Upper lobe of right lung (tissue), 1 donor: ENCODE results near the gene CTNNBL1. TPM values are rescaled to one million over a fixed set of nuclear protein-coding genes. Genes with fewer than 3 reads are reported as not detected.

ENCODE experiments used
- ATAC-seq: fragments of 200-7000 bp; cut with Tn5 transposase; one replicate; pipeline ENCODE4 v1.9.1; 2020; ENCODE audit warnings: mild to moderate bottlenecking, moderate library complexity
- DNase-seq: peaks from one replicate; pipeline ENCODE4 v3.0.0-alpha.2; 2020
- H3K27ac ChIP-seq: fragments of 200-600 bp; one replicate; pipeline ENCODE4 v1.8.0; 2022
- H3K27me3 ChIP-seq: fragments of 200-600 bp; one replicate; pipeline ENCODE4 v1.8.0; 2022; ENCODE audit warnings: mild to moderate bottlenecking
- H3K36me3 ChIP-seq: fragments of 200-600 bp; one replicate; pipeline ENCODE4 v1.8.0; 2022
- H3K4me1 ChIP-seq: fragments of 200-600 bp; one replicate; pipeline ENCODE4 v1.8.0; 2022
- H3K4me3 ChIP-seq: fragments of 200-600 bp; one replicate; pipeline ENCODE4 v1.8.0; 2022; ENCODE audit warnings: mild to moderate bottlenecking
- H3K9me3 ChIP-seq: fragments of 200-600 bp; one replicate; pipeline ENCODE4 v1.8.0; 2022
- intact Hi-C: fragments of 100-400 bp; cut with DNase I; formaldehyde crosslinking; loops from one replicate; pipeline ENCODE4 v1.11.0; 2022
- total RNA-seq: library from RNA; stranded (reverse); fragmentation: NEBNext Ultra II Directional; extraction: Animal tissue kit (Norgen Biotek cat#: 25700); gene quantifications from one replicate; pipeline ENCODE4 v1.2.1, GENCODE V29; 2021
- TF ChIP-seq, protein P1 (sequence below): fragments of 200-600 bp; IDR thresholded peaks from one replicate; pipeline ENCODE4 v1.8.0; 2022; ENCODE audit warnings: antibody characterized with exemption
- donor health status: DM: no; HTN: yes; CAD: no; lungs with severe emphysema.

CTNNBL1 gene
- total RNA-seq, 1 donor from 2014 or later = 52.8 TPM

DNA sequence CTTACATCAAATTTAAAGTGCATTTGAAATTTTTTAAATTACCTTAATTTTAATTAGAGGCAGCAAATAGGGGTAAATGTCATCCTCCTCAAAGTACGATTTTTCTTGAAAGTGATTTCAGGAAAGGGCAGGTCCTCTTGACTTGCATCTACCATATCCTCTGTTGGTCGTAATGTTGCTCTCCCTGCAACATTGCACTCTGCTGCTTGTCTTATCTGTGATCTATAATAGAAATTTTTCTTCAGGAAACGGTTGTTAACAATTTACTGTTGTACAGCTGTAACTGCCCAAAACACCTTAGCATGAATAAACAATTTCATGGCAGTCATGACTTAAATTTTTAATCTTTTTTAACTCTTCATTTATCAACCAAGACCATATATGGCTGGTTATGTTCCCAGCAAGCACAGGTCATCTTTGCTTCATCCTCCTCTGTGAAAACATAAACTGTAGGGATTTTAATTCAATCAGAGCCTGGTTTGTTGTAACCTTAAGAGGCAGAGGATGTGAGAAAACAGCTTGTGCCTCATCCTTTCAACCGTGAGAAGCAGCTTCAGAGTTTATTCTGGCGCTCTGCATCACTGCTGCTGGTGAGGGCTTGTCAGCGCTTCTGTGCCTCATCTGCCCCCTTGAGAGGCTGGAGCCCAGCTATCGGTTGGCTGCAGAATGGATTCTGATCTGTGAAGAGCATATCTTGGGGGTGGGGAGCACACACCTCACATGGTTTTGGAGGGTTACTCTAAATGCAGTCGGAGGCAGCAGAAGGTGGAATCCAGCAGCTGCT lies 56.0 kb downstream of the CTNNBL1 start:
- Histone ChIP-seq H3K27ac (no peak overlapping the region), H3K27me3 (no peaks in the 10 kb centered on the region), H3K4me1 (no peaks in the 10 kb centered on the region), H3K4me3 (no peak overlapping the region), H3K36me3 (peaks cover 50% of the 10 kb centered on the region), H3K9me3 (no peaks in the 10 kb centered on the region)
- no peak for ATAC-seq
- intact Hi-C loops = no loop called here
- TF ChIP-seq, protein P1, sequence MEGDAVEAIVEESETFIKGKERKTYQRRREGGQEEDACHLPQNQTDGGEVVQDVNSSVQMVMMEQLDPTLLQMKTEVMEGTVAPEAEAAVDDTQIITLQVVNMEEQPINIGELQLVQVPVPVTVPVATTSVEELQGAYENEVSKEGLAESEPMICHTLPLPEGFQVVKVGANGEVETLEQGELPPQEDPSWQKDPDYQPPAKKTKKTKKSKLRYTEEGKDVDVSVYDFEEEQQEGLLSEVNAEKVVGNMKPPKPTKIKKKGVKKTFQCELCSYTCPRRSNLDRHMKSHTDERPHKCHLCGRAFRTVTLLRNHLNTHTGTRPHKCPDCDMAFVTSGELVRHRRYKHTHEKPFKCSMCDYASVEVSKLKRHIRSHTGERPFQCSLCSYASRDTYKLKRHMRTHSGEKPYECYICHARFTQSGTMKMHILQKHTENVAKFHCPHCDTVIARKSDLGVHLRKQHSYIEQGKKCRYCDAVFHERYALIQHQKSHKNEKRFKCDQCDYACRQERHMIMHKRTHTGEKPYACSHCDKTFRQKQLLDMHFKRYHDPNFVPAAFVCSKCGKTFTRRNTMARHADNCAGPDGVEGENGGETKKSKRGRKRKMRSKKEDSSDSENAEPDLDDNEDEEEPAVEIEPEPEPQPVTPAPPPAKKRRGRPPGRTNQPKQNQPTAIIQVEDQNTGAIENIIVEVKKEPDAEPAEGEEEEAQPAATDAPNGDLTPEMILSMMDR = no peak
- no peak for DNase-seq

DNA sequence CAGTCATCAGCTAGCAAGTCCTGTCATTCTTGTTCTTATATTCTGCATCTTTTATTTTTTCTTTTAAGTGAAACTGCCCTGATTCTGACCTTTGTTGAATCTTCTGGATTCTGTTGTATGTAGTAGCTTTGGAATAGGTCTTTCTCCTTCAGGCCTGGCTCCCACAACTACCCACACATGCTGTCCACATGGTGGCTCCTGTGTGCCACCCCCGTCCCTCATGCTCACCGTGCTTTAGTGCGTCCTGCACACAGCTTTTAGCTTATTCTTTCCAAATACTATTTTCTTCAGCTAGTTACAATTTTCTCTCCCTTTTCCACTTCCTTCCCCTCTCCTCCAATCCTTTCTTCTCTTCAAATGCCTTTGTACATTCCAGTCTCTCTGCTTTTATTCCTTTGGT lies 61.8 kb downstream of the CTNNBL1 start:
- no peaks in the 10 kb centered on the region for H3K4me1 ChIP-seq
- intact Hi-C loops = no loop called here
- no peaks in the 10 kb centered on the region for H3K9me3 ChIP-seq
- no peaks in the 10 kb centered on the region for H3K27me3 ChIP-seq
- DNase-seq (no peak), ATAC-seq (no peak)
- H3K4me3 ChIP-seq = no peak overlapping the region
- TF ChIP-seq, protein P1 = no peak
- H3K27ac ChIP-seq = no peak overlapping the region
- peaks cover 38% of the 10 kb centered on the region for H3K36me3 ChIP-seq

DNA sequence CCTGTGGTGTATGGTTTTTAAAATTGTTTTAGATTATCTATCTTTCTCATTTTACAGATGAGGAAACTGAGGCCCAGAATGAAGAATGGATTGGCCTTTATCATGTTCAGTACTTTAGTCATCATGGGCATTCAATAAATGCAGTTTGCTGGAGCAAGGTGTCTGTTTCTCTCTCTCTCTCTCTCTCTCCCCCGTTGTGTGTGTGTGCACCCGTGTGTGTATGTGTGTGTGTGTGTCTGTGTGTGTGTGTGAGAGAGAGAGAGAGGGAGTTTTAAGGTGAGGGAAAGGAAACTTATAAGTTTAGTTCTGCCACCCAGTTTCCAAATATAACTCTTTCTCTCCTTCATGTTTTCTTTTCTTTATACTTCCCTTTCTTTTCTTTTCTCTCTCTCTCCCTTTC lies 62.4 kb downstream of the CTNNBL1 start:
- Histone ChIP-seq H3K4me1 (no peaks in the 10 kb centered on the region), H3K27ac (no peak overlapping the region), H3K9me3 (no peaks in the 10 kb centered on the region), H3K4me3 (no peak overlapping the region), H3K27me3 (no peaks in the 10 kb centered on the region), H3K36me3 (peaks cover 37% of the 10 kb centered on the region)
- intact Hi-C loops = no loop called here
- ATAC-seq (no peak), DNase-seq (no peak)
- TF ChIP-seq, protein P1 = no peak

DNA sequence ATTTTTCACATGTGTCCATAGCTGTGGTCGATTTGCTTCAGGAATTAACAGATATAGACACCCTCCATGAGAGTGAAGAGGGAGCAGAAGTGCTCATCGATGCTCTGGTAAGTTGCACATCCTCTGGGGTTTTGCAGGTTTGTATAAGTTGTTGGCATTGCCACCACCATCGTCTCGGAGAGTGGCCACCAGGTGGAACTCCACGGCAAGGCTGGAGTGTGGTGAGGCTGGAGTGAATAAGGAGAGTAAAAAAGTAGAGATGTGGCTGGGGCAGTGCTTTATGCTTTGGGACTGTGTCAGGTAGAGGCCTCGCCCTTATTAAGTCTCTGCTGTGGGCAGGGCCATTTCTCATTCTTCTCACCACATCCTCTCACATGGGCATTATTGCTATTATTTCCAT lies 63.7 kb downstream of the CTNNBL1 start:
- H3K36me3 ChIP-seq = peaks cover 32% of the 10 kb centered on the region
- DNase-seq = no peak
- TF ChIP-seq, protein P1 = no peak
- no peak for ATAC-seq
- intact Hi-C loops = no loop called here
- no peak overlapping the region for H3K4me3 ChIP-seq
- no peaks in the 10 kb centered on the region for H3K9me3 ChIP-seq
- no peaks in the 10 kb centered on the region for H3K27me3 ChIP-seq
- no peak overlapping the region for H3K27ac ChIP-seq
- no peaks in the 10 kb centered on the region for H3K4me1 ChIP-seq

DNA sequence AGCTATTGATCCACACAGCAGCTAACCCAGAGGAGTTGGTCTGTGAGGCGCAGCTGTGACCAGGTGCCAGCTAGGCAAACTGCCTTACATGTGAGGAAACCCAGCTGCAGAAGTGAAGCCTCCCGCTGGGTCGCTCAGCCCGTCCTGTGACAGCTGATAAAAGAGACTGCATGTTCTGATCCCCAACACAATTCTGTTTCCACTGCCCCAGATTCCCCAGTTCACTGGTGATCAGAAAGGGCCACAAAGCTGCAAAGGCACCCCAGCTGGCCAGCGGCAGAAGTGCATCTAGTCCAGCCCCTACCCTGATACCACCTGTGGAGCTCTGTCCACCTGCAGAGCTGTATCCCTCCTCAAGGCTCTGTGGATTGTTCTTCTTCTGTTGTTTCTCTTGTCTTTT lies 64.5 kb downstream of the CTNNBL1 start:
- H3K27ac ChIP-seq = no peak overlapping the region
- no peak for DNase-seq
- TF ChIP-seq, protein P1 = no peak
- H3K4me3 ChIP-seq = no peak overlapping the region
- ATAC-seq = no peak
- H3K27me3 ChIP-seq = no peaks in the 10 kb centered on the region
- intact Hi-C loops = no loop called here
- peaks cover 3% of the 10 kb centered on the region for H3K4me1 ChIP-seq
- H3K36me3 ChIP-seq = peaks cover 32% of the 10 kb centered on the region
- H3K9me3 ChIP-seq = no peaks in the 10 kb centered on the region
